A673 (cell line): Measurements from ENCODE around the gene SLC45A1. TPM values are rescaled to one million over a fixed set of nuclear protein-coding genes. Genes with fewer than 3 reads are reported as not detected.

Experiments used
- BruUV-seq: library from RNA; stranded (reverse); fragments of 400-500 nt; replicated peaks from 2 replicates; lab custom pipeline; 2021; lab: Mats Ljungman, UMichigan
- CTCF ChIA-PET: fragments of 300-600 bp; sonication (Branson Sonifier 250); formaldehyde crosslinking; loops from one replicate; lab custom pipeline; 2022; ENCODE audit warnings: antibody characterized with exemption; lab: Charles Lee
- POLR2A ChIA-PET: fragments of 300-600 bp; sonication (Branson Sonifier 250); formaldehyde crosslinking; loops from one replicate; lab custom pipeline; 2022; ENCODE audit warnings: antibody characterized with exemption; ENCODE audit not compliant: low non-redundant PET; lab: Charles Lee
- DNase-seq: peaks from one replicate; pipeline ENCODE4 v3.0.0-alpha.2; 2015; ENCODE audit warnings: low spot score
- H3K27ac ChIP-seq: fragments of 200-600 bp; sonication (generic); 2 replicates; pipeline ENCODE4 v1.5.1; 2016; ENCODE audit warnings: mixed run types, low read depth, mild to moderate bottlenecking, mixed read lengths, antibody characterized with exemption, low read length; ENCODE audit not compliant: poor library complexity, severe bottlenecking
- H3K27me3 ChIP-seq: fragments of 200-600 bp; sonication (generic); replicated peaks from 2 replicates; pipeline ENCODE4 v1.6.1; 2017; ENCODE audit warnings: mixed run types, low read depth, mild to moderate bottlenecking, mixed read lengths, antibody characterized with exemption, low read length; ENCODE audit not compliant: insufficient read depth, poor library complexity
- H3K36me3 ChIP-seq: fragments of 200-600 bp; sonication (generic); 2 replicates; pipeline ENCODE4 v1.6.1; 2016; ENCODE audit warnings: mixed run types, mild to moderate bottlenecking, mixed read lengths, antibody characterized with exemption, low read length; ENCODE audit not compliant: insufficient read depth, poor library complexity, severe bottlenecking
- H3K4me1 ChIP-seq: fragments of 200-600 bp; sonication (generic); 2 replicates; pipeline ENCODE4 v1.6.1; 2017; ENCODE audit warnings: mixed run types, mild to moderate bottlenecking, mixed read lengths, antibody characterized with exemption, low read length; ENCODE audit not compliant: insufficient read depth, poor library complexity, severe bottlenecking
- H3K4me3 ChIP-seq: fragments of 200-600 bp; sonication (generic); 2 replicates; pipeline ENCODE4 v1.5.1; 2016; ENCODE audit warnings: low read depth, mixed run types, mild to moderate bottlenecking, mixed read lengths, low read length; ENCODE audit not compliant: poor library complexity, severe bottlenecking
- H3K9me3 ChIP-seq: fragments of 200-600 bp; sonication (generic); 2 replicates; pipeline ENCODE4 v1.6.1; 2016; ENCODE audit warnings: mixed run types, low read depth, mild to moderate bottlenecking, mixed read lengths, antibody characterized with exemption, low read length; ENCODE audit not compliant: poor library complexity, severe bottlenecking
- EZH2 ChIP-seq: fragments of 200-600 bp; sonication (generic); IDR thresholded peaks from 2 replicates; pipeline ENCODE4 v1.6.1; 2017; ENCODE audit warnings: borderline replicate concordance, low read depth, mild to moderate bottlenecking, mixed read lengths, antibody characterized with exemption, low read length; ENCODE audit not compliant: poor library complexity, severe bottlenecking
- intact Hi-C: fragments of 100-400 bp; cut with micrococcal nuclease; formaldehyde crosslinking; loops from one replicate; pipeline ENCODE4 v1.10.0; 2022; ENCODE audit not compliant: unreplicated experiment
- total RNA-seq: library from RNA; stranded (reverse); gene quantifications from 2 replicates; pipeline ENCODE4 v1.2.3, GENCODE V29; 2021
- TF ChIP-seq, protein P1 (sequence below): fragments of 300-800, 200-600 bp; sonication (generic); conservative IDR thresholded peaks from 2 replicates; pipeline ENCODE4 v1.5.1; 2017; ENCODE audit warnings: low read depth, mild to moderate bottlenecking, antibody characterized with exemption, low read length, moderate library complexity, mixed read lengths

SLC45A1 gene
- total RNA-seq, 1 experiment from 2014 or later = 0.82 TPM

DNA sequence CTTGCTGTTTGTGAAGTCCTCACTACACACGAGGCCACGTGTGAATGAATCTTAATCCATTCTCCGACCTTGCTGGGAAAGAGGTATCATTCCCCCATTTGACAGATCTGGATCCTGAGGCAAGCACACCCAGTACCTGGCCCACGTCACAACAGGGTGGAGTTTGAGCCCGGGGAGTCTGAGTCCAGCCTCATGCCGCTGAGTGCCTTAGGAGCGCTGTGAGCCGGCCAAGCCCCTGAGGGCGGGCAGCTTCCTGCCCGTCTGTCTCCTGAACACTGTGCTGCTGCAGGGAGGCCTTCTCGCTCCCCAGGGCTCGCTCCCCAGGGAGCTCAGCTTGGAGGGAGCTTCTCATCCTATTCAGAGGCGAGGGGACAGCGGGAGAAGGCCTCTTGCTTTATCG is 29.7 kb downstream of the SLC45A1 start:
- intact Hi-C loops = loop anchor here (2.0 to 10.0 kb wide), 4 partner anchors 333 to 683 kb away; no protein-coding TSS in a partner anchor
- Histone ChIP-seq H3K27me3 (no peaks in the 10 kb centered on the region), H3K4me1 (peaks cover 24% of the 10 kb centered on the region), H3K27ac (no peak overlapping the region), H3K9me3 (no peaks in the 10 kb centered on the region), H3K36me3 (no peaks in the 10 kb centered on the region), H3K4me3 (no peak overlapping the region)
- DNase-seq = peak; percentile 36
- POLR2A ChIA-PET = no interaction called here
- no peak for TF ChIP-seq EZH2
- TF ChIP-seq, protein P1, sequence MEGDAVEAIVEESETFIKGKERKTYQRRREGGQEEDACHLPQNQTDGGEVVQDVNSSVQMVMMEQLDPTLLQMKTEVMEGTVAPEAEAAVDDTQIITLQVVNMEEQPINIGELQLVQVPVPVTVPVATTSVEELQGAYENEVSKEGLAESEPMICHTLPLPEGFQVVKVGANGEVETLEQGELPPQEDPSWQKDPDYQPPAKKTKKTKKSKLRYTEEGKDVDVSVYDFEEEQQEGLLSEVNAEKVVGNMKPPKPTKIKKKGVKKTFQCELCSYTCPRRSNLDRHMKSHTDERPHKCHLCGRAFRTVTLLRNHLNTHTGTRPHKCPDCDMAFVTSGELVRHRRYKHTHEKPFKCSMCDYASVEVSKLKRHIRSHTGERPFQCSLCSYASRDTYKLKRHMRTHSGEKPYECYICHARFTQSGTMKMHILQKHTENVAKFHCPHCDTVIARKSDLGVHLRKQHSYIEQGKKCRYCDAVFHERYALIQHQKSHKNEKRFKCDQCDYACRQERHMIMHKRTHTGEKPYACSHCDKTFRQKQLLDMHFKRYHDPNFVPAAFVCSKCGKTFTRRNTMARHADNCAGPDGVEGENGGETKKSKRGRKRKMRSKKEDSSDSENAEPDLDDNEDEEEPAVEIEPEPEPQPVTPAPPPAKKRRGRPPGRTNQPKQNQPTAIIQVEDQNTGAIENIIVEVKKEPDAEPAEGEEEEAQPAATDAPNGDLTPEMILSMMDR = no peak
- BruUV-seq = no TSS peak
- CTCF ChIA-PET = interaction anchor here (0.7 to 0.8 kb wide), 4 partner anchors 31 to 367 kb away, joined by 3 to 8 read pairs (median 4); no protein-coding TSS in a partner anchor

DNA sequence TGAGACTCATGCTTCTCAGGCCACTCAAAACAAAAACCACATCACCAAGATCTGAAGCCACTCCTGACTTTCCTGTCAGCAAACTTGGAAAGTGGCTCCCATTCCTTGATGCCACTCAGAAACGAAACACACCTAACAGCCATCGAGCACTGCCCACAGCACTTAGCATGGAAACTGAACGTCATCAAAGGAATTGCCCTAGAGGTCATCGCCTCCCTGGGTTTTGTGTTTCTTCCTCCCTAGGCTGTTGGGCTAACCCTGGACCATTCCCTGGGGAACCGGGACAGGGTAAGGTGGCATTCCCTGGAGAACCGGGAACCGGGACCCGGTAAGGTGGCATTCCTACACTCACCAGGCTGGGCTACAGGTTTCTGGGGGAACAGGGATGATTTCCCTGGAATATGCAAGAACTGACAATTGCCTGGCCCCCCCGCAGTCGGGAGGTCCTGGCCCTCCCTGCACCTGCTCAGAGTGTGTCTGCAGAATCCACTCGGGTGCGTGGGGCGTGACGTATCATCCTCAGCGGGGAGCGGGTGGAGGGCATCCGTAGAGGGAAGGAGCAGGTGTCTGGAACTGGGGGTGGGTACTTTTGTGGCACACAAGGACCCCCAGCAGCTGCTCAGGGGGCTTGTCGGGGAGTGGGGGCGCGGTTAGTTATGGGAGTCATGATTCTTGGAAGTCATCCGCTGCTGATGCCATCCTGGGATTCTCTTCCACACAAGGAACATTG is 30.3 kb downstream of the SLC45A1 start:
- no peak for DNase-seq
- Histone ChIP-seq H3K9me3 (no peaks in the 10 kb centered on the region), H3K27ac (no peak overlapping the region), H3K36me3 (peaks cover 1% of the 10 kb centered on the region), H3K4me1 (peaks cover 23% of the 10 kb centered on the region), H3K4me3 (no peak overlapping the region), H3K27me3 (no peaks in the 10 kb centered on the region)
- BruUV-seq = no TSS peak
- ChIA-PET CTCF (interaction anchor here (0.6 to 2.2 kb wide), 15 partner anchors 11 to 596 kb away, joined by 3 to 31 read pairs (median 4); no protein-coding TSS in a partner anchor), POLR2A (interaction anchor here (0.6 kb wide), 1 partner anchor 97 kb away, joined by 10 read pairs; no protein-coding TSS in a partner anchor)
- TF ChIP-seq, protein P1 = no peak
- no peak for TF ChIP-seq EZH2
- intact Hi-C loops = loop anchor here (2.0 to 10.0 kb wide), 4 partner anchors 333 to 683 kb away; no protein-coding TSS in a partner anchor

GRCh38 chr1:8348777-8349472 is 31.0 kb downstream of the SLC45A1 start:
- DNase-seq = peak; percentile 77
- Histone ChIP-seq H3K36me3 (peaks cover 9% of the 10 kb centered on the region), H3K9me3 (no peaks in the 10 kb centered on the region), H3K27me3 (no peaks in the 10 kb centered on the region), H3K27ac (no peak overlapping the region), H3K4me3 (no peak overlapping the region), H3K4me1 (peaks cover 17% of the 10 kb centered on the region)
- CTCF ChIA-PET = interaction anchor here (0.6 to 2.2 kb wide), 13 partner anchors 10 to 597 kb away, joined by 3 to 31 read pairs (median 4); no protein-coding TSS in a partner anchor
- intact Hi-C loops = loop anchor here (2.0 to 10.0 kb wide), 4 partner anchors 334 to 684 kb away; no protein-coding TSS in a partner anchor
- no TSS peak for BruUV-seq
- TF ChIP-seq, protein P1 = peak; percentile 90
- TF ChIP-seq EZH2 = no peak
- POLR2A ChIA-PET = interaction anchor here (0.6 kb wide), 1 partner anchor 98 kb away, joined by 10 read pairs; no protein-coding TSS in a partner anchor
